Measurements from ENCODE around the gene IFRD1. TPM values are rescaled to one million over a fixed set of nuclear protein-coding genes. Genes with fewer than 3 reads are reported as not detected.

IFRD1 gene
- total and polyA plus RNA-seq, 2 donors (not counting 3 experiments of a cell fraction or from before 2014, with no cell fraction given): 16.8 to 43.3 TPM

GRCh38 chr7:112450807-112451761 lies 824 bp downstream of the IFRD1 start:
- peak overlapping the region; percentile 92 for H3K27ac ChIP-seq (ENCODE audit: insufficient read depth, low read depth, low read length)
- H3K4me2 ChIP-seq (ENCODE audit: insufficient read depth, low read length): peak overlapping the region; percentile 96
- peaks cover 26% of the 10 kb centered on the region for H3K4me1 ChIP-seq (ENCODE audit: control insufficient read depth, extremely low read depth, insufficient read depth, low read length)
- peak; percentile 98 for DNase-seq (ENCODE audit: low read depth, low spot score)
- POLR2A ChIA-PET: interaction anchor here (0.5 to 2.2 kb wide), 10 partner anchors 9 to 1326 kb away, joined by 3 to 31 read pairs (median 5); no protein-coding TSS in a partner anchor
- peak overlapping the region; percentile 32 for H2AFZ ChIP-seq (ENCODE audit: low read depth, low read length)
- peaks cover under 1 to 2% of the 10 kb centered on the region in 2 experiments for H3K36me3 ChIP-seq (ENCODE audit: control insufficient read depth in 2 of 2, extremely low read depth in 1 of 2, insufficient read depth in 2 of 2, low read length in 2 of 2)
- dilution Hi-C loops (cut with MboI; ENCODE audit: extremely low pct_ligation_motif_present, low sequenced_read_pairs) (no loop called here), intact Hi-C loops (cut with micrococcal nuclease) (loop anchor here (1.0 kb wide), 2 partner anchors 245 to 889 kb away; partner anchors contain the start of genes DOCK4, IMMP2L and ZNF277)
- H3K4me3 ChIP-seq (replicated peaks in 1 of 3; ENCODE audit: insufficient read depth in 1 of 3, low read depth in 1 of 3, low read length in 3 of 3): peak overlapping the region; percentile 73 to 96 (median 87)
- H4K20me1 ChIP-seq (replicated peaks; ENCODE audit: control insufficient read depth, extremely low read depth, insufficient read depth, low read length): peaks cover 2% of the 10 kb centered on the region
- H3K9ac ChIP-seq (replicated peaks; ENCODE audit: extremely low read depth, insufficient read depth, low read length): peak overlapping the region; percentile 95
- H3K9me3 ChIP-seq (replicated peaks; ENCODE audit: control insufficient read depth, insufficient read depth, low read length): no peaks in the 10 kb centered on the region
- peaks cover 49% of the 10 kb centered on the region for H3K79me2 ChIP-seq (ENCODE audit: control insufficient read depth, insufficient read depth, low read length)
- TF ChIP-seq MYC (IDR thresholded peaks at IDR 0.05; ENCODE audit: low read depth, low read length) (peak; percentile 4), POLR2AphosphoS5 (IDR thresholded peaks at IDR 0.05; ENCODE audit: insufficient read depth, low read depth, low read length) (peak; percentile 50), MAX (IDR thresholded peaks at IDR 0.05; ENCODE audit: insufficient read depth, insufficient read length) (peak; percentile 51), GATA2 (IDR thresholded peaks at IDR 0.05; ENCODE audit: insufficient read depth, insufficient read length, low read depth, low read length) (no peak), POLR2A (IDR thresholded peaks at IDR 0.05; ENCODE audit: low read depth, low read length) (peak; percentile 41)
- FAIRE-seq: peak; percentile 69
- CTCF ChIA-PET: interaction anchor here (0.7 to 2.3 kb wide), 9 partner anchors 8 to 698 kb away, joined by 3 to 13 read pairs (median 4); partner anchors contain the start of gene LSMEM1
- no peaks in the 10 kb centered on the region for H3K27me3 ChIP-seq (ENCODE audit: control insufficient read depth in 2 of 2, insufficient read depth in 2 of 2, low read length in 2 of 2)
- H3K9me1 ChIP-seq (replicated peaks; ENCODE audit: control insufficient read depth, extremely low read depth, insufficient read depth, low read length): no peaks in the 10 kb centered on the region
- BruUV-seq (replicated peaks): no TSS peak
